OCI-LY7 (cell line): Measurements from ENCODE around the gene ZNRD2.

Source experiments
- EZH2phosphoT487 ChIP-seq: fragments of 200-600 bp; sonication (generic); IDR thresholded peaks from 2 replicates; pipeline ENCODE4 v1.6.1; 2018; ENCODE audit warnings: low read depth, borderline replicate concordance, mild to moderate bottlenecking, mixed run types, antibody characterized with exemption, low read length, moderate library complexity, mixed read lengths
- TF ChIP-seq, protein P1 (sequence below): fragments of 200-600 bp; sonication (generic); conservative IDR thresholded peaks from 2 replicates; pipeline ENCODE4 v1.5.1; 2014; ENCODE audit warnings: mild to moderate bottlenecking, antibody characterized with exemption, low read length, moderate library complexity, mixed read lengths

DNA sequence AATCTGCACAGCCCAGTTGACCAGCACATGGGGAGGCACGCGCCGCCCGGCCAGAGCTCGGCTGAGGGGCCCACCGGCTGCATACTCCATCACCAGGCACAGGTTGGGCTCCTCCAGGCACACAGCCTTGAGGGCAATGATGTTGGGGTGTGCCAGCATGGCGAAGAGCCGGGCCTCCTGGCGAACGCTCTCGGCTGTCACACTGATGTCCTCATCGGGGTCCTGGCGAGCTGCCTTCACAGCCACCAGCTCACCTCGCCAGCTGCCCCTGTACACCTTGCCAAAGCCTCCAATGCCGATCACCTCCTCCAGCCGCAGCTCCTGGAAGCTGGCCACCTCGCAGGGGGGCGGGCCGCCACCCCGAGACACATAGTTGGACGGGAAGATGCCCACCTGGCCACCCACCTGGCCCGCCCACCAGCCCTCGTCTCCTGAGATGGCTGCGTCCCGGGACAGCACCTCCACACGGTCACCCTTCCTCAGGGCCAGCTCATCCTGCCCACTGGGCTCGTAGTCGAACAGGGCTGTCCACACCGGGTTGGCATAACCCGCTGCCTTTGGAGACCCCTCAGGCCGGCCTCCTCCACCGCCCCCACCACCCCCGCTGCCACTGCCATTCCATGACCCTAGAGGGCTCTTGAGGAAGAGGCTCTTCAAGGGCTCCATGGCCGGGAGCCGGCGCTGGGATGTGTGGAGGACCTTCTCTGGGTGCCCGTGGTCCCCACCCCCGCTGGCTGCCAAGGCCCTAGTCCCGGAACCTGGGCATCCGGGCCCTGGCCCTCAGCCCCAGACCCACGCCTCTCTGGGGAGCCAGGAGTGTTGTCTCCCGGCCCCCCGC lies 43.0 kb downstream of the ZNRD2 start:
- no peak for TF ChIP-seq EZH2phosphoT487
- TF ChIP-seq, protein P1, sequence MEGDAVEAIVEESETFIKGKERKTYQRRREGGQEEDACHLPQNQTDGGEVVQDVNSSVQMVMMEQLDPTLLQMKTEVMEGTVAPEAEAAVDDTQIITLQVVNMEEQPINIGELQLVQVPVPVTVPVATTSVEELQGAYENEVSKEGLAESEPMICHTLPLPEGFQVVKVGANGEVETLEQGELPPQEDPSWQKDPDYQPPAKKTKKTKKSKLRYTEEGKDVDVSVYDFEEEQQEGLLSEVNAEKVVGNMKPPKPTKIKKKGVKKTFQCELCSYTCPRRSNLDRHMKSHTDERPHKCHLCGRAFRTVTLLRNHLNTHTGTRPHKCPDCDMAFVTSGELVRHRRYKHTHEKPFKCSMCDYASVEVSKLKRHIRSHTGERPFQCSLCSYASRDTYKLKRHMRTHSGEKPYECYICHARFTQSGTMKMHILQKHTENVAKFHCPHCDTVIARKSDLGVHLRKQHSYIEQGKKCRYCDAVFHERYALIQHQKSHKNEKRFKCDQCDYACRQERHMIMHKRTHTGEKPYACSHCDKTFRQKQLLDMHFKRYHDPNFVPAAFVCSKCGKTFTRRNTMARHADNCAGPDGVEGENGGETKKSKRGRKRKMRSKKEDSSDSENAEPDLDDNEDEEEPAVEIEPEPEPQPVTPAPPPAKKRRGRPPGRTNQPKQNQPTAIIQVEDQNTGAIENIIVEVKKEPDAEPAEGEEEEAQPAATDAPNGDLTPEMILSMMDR, result no peak
